K562 (cell line): ENCODE data around the gene INSIG1. TPM values are rescaled to one million over a fixed set of nuclear protein-coding genes. Genes with fewer than 3 reads are reported as not detected.

Source experiments
- BCOR ChIP-seq: fragments of 450-650 bp; IDR thresholded peaks from 2 replicates; pipeline ENCODE4 v1.6.1; 2016
- KAT2B ChIP-seq: IDR thresholded peaks from one replicate; pipeline ENCODE4 v1.6.1; 2012; ENCODE audit warnings: low read depth, mild to moderate bottlenecking, control low read depth, inconsistent platforms, low read length, moderate library complexity
- RBBP5 ChIP-seq: fragments of 200-600 bp; sonication (generic); IDR thresholded peaks from 2 replicates; pipeline ENCODE4 v1.6.1; 2012; ENCODE audit warnings: borderline replicate concordance, mild to moderate bottlenecking, low read length, control low read depth, inconsistent platforms; ENCODE audit not compliant: insufficient read depth, poor library complexity, severe bottlenecking
- XRCC4 ChIP-seq: IDR thresholded peaks from one replicate; pipeline ENCODE4 v1.6.1; 2011; ENCODE audit not compliant: insufficient read depth, insufficient read length; ENCODE audit errors: extremely low read depth
- ZNF354B ChIP-seq: fragments of 250-450 bp; sonication (Bioruptor Pico); IDR thresholded peaks from 2 replicates; pipeline ENCODE4 v1.4.0; 2020
- polyA plus RNA-seq, 8 experiments: library from polyadenylated mRNA; depleted of rRNA in 4 of 8; stranded (reverse) in 5 of 8; unstranded in 3 of 8; fragments of >200 nt; fragmentation: Nextera tagmentation in 2 of 8; fragmentation: Illumina TruSeq in 1 of 8; extraction: Ambion mirVana in 2 of 8; extraction: Trizol in 1 of 8; gene quantifications; 2 replicates each; pipeline versions ENCODE4 v1.2.1 to v1.2.3, GENCODE V29; 2011 to 2014; ENCODE audit warnings: inconsistent platforms in 1 of 8, missing spikeins in 1 of 8
- total RNA-seq, 7 experiments: library from RNA; depleted of rRNA in 6 of 7; stranded (reverse); fragments of >200 nt in 6 of 7; fragmentation: Illumina TruSeq in 2 of 7; extraction: Trizol in 2 of 7; gene quantifications; 2 replicates each; pipeline versions ENCODE4 v1.2.1 to v1.2.3, GENCODE V29; 2011 to 2021; ENCODE audit warnings: low replicate concordance in 1 of 7
- TF ChIP-seq, protein P1 (sequence below): sonication (generic); formaldehyde crosslinking; IDR thresholded peaks from 2 replicates; pipeline ENCODE4 v1.9.0; 2022; ENCODE audit warnings: mild to moderate bottlenecking, missing genetic modification reagents
- TF ChIP-seq, protein P2 (sequence below): sonication (generic); formaldehyde crosslinking; IDR thresholded peaks from 2 replicates; pipeline ENCODE4 v1.8.1; 2023; ENCODE audit warnings: mild to moderate bottlenecking, missing genetic modification reagents, moderate library complexity
- TF ChIP-seq, protein P3 (sequence below), 2 experiments: fragments of 150-350 bp in 1 of 2; IDR thresholded peaks; 2 replicates each; pipeline ENCODE4 v1.6.1; 2012 to 2016; ENCODE audit warnings: low read depth in 2 of 2, low read length in 2 of 2, mild to moderate bottlenecking in 1 of 2, moderate library complexity in 1 of 2
- TF ChIP-seq, protein P4 (sequence below): fragments of 450-650 bp; IDR thresholded peaks from 2 replicates; pipeline ENCODE4 v1.6.1; 2018; ENCODE audit not compliant: partially characterized antibody

INSIG1 gene
- total and polyA plus RNA-seq, 9 of the 15 experiments (the other 6 are each of a cell fraction or from before 2014, with no cell fraction given), result 57.1 to 787 (median 238) TPM

DNA sequence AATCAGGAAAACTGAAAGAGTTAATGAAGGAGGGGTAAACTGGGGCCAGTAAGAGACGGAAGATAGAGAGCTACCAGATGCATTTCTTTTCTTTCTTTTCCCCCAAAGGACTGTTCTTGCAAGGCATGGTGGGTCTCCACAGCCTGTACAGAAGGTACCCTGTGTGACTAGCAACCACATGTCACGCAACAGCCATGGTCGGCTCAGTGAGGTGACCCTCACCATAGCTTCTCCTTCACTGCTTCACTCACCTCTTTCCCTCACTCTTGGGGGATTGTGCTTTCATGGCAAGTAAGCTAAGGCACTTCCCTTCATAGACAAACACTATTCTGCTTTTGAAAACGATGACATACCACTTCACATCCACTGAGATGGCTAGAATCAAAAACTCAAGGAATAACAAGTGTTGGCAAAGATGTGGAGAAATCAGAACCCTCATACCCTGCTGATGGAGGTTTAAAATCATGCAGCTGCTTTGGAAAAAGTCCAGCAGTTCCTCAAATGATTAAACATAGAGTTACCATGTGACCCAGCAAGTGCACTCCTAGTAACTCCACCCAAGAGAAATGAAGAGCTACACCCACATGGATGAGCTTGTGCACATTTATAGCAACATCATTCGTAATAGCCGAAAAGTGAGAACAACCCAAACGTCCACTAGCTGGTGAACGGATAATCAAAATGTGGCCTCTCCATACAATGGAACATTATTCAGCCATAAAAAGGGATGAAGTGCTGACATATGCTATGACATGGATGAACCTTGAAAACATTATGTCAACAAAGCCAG, 3.8 kb upstream of the INSIG1 start (continued):
- TF ChIP-seq, protein P1, sequence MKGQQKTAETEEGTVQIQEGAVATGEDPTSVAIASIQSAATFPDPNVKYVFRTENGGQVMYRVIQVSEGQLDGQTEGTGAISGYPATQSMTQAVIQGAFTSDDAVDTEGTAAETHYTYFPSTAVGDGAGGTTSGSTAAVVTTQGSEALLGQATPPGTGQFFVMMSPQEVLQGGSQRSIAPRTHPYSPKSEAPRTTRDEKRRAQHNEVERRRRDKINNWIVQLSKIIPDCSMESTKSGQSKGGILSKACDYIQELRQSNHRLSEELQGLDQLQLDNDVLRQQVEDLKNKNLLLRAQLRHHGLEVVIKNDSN, result peak; percentile 25
- peak; percentile 69; the same call in 1 of the 2 replicates for TF ChIP-seq BCOR
- TF ChIP-seq ZNF354B, result no peak
- TF ChIP-seq, protein P2, sequence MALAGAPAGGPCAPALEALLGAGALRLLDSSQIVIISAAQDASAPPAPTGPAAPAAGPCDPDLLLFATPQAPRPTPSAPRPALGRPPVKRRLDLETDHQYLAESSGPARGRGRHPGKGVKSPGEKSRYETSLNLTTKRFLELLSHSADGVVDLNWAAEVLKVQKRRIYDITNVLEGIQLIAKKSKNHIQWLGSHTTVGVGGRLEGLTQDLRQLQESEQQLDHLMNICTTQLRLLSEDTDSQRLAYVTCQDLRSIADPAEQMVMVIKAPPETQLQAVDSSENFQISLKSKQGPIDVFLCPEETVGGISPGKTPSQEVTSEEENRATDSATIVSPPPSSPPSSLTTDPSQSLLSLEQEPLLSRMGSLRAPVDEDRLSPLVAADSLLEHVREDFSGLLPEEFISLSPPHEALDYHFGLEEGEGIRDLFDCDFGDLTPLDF (CRISPR knock-in tag), result no peak
- TF ChIP-seq XRCC4, result no peak
- TF ChIP-seq, protein P3, sequence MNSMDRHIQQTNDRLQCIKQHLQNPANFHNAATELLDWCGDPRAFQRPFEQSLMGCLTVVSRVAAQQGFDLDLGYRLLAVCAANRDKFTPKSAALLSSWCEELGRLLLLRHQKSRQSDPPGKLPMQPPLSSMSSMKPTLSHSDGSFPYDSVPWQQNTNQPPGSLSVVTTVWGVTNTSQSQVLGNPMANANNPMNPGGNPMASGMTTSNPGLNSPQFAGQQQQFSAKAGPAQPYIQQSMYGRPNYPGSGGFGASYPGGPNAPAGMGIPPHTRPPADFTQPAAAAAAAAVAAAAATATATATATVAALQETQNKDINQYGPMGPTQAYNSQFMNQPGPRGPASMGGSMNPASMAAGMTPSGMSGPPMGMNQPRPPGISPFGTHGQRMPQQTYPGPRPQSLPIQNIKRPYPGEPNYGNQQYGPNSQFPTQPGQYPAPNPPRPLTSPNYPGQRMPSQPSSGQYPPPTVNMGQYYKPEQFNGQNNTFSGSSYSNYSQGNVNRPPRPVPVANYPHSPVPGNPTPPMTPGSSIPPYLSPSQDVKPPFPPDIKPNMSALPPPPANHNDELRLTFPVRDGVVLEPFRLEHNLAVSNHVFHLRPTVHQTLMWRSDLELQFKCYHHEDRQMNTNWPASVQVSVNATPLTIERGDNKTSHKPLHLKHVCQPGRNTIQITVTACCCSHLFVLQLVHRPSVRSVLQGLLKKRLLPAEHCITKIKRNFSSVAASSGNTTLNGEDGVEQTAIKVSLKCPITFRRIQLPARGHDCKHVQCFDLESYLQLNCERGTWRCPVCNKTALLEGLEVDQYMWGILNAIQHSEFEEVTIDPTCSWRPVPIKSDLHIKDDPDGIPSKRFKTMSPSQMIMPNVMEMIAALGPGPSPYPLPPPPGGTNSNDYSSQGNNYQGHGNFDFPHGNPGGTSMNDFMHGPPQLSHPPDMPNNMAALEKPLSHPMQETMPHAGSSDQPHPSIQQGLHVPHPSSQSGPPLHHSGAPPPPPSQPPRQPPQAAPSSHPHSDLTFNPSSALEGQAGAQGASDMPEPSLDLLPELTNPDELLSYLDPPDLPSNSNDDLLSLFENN (IDR thresholded peaks at IDR 0.05; ENCODE audit: low read depth in 2 of 2, low read length in 2 of 2), result no peak
- no peak for TF ChIP-seq RBBP5
- TF ChIP-seq KAT2B, result no peak
- TF ChIP-seq, protein P4, sequence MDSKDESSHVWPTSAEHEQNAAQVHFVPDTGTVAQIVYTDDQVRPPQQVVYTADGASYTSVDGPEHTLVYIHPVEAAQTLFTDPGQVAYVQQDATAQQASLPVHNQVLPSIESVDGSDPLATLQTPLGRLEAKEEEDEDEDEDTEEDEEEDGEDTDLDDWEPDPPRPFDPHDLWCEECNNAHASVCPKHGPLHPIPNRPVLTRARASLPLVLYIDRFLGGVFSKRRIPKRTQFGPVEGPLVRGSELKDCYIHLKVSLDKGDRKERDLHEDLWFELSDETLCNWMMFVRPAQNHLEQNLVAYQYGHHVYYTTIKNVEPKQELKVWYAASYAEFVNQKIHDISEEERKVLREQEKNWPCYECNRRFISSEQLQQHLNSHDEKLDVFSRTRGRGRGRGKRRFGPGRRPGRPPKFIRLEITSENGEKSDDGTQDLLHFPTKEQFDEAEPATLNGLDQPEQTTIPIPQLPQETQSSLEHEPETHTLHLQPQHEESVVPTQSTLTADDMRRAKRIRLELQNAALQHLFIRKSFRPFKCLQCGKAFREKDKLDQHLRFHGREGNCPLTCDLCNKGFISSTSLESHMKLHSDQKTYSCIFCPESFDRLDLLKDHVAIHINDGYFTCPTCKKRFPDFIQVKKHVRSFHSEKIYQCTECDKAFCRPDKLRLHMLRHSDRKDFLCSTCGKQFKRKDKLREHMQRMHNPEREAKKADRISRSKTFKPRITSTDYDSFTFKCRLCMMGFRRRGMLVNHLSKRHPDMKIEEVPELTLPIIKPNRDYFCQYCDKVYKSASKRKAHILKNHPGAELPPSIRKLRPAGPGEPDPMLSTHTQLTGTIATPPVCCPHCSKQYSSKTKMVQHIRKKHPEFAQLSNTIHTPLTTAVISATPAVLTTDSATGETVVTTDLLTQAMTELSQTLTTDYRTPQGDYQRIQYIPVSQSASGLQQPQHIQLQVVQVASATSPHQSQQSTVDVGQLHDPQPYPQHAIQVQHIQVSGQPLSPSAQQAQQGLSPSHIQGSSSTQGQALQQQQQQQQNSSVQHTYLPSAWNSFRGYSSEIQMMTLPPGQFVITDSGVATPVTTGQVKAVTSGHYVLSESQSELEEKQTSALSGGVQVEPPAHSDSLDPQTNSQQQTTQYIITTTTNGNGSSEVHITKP, result no peak
